HG02885 (cell line): ENCODE results near the gene IFT25.
"Not testable (repeated sequence)": the region's sequence is repeated elsewhere in the genome, so short reads cannot be mapped to it uniquely, and the experiment has no call there.

ENCODE experiments used
- ATAC-seq: cut with Tn5 transposase; IDR thresholded peaks from one replicate; pipeline ENCODE4 v1.9.1; 2021; ENCODE audit warnings: mild to moderate bottlenecking; ENCODE audit not compliant: unreplicated experiment, poor library complexity

IFT25 gene

GRCh38 chr1:53891678-53892077 lies 53.8 kb downstream of the IFT25 start:
- ATAC-seq: no peak

- ATAC-seq: no peak
Measured at GRCh38 chr1:53891018-53891417, 54.5 kb downstream of the IFT25 start.

GRCh38 chr1:53890522-53890941 lies 55.0 kb downstream of the IFT25 start:
- ATAC-seq: no peak

DNA sequence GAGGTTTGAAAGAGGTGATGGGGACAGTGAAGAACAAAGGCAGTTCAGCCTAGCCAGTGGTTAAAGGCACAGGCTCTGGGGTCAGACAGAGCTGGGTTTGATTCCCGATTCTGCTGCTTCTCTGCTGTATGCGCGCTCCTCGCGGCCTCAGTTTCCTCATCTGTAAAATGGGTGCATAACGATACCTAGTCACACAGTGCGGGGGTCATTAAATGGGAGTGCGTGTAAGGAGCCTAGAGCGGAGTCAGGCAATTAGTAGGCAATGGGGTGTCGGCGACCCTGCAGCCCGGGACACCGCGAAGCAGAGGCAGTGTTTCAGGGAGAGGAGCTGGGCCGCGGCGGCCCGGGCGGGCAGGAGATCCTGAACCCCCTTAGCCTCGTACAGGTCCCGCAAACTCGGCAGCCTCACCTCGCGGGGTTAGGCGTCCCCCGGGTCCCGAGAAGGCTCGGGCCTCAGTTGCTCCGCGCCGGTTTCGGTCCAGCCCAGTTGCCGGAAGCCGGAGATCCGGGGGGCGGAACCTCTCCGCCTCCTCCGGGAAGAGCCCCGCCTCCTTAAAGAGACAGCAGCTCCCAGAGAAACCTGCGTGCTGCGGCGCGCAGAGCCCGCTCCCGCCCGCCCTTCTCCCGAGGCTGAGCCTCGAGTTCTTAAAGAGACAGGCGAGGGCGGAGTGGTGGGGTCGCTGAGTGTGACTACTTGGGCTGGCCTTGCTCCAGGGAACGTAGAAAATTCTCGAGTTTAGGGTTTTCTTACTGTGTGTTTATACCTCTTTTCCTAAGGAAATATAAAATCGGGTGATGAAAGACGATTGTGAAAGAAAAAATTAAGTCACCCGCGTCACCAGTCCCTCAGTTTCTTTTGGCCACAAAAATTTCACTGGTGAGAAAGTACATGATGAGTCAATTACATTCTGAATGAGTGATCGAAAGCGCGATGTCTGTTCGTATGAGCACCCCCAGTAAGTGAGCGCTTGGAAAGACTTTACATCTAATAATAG lies 55.9 kb downstream of the IFT25 start, which contains the start of gene YIPF1:
YIPF1 (minus strand) TSS at position 494 of the 995 bp plus-strand sequence. CDS start 860 bp downstream, outside the sequence.
- ATAC-seq: peak; percentile 92

- ATAC-seq: no peak
Measured at GRCh38 chr1:53888681-53889080, 56.8 kb downstream of the IFT25 start.

DNA sequence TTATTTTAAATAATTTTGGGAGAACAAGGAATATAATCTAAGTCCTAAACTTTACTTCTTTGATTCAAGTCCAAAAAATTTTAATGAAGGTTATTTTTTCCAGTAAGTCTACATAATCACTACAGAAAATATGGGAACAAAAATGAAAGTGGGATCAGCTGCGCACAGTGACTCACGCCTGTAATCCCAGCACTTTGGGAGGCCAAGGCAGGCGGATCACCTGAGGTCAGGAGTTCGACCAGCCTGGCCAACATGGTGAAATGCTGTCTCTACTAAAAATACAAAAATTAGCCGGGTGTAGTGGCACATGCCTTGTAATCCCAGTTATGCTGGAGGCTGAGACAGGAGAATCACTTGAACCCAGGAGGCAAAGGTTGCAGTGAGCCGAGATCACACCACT lies 61.9 kb downstream of the IFT25 start:
- ATAC-seq: not testable (repeated sequence)

DNA sequence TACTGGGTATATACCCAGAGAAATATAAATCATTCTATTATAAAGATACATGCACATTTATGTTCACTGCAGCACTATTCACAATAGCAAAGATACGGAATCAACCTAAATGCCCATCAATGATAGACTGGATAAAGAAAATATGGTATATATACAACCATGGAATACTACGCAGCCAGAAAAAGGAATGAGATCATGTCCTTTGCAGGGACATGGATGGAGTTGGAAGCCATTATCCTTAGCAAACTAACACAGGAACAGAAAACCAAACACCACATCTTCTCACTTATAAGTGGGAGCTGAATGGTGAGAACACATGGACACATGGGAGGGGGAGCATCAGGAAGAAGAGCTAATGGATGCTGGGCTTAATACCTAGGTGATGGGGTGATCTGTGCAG lies 63.6 kb downstream of the IFT25 start:
- ATAC-seq: not testable (repeated sequence)

- ATAC-seq: no peak
Measured at GRCh38 chr1:53878492-53879105, 66.9 kb downstream of the IFT25 start.

GRCh38 chr1:53875150-53875549 lies 70.3 kb downstream of the IFT25 start:
- ATAC-seq: not testable (repeated sequence)

DNA sequence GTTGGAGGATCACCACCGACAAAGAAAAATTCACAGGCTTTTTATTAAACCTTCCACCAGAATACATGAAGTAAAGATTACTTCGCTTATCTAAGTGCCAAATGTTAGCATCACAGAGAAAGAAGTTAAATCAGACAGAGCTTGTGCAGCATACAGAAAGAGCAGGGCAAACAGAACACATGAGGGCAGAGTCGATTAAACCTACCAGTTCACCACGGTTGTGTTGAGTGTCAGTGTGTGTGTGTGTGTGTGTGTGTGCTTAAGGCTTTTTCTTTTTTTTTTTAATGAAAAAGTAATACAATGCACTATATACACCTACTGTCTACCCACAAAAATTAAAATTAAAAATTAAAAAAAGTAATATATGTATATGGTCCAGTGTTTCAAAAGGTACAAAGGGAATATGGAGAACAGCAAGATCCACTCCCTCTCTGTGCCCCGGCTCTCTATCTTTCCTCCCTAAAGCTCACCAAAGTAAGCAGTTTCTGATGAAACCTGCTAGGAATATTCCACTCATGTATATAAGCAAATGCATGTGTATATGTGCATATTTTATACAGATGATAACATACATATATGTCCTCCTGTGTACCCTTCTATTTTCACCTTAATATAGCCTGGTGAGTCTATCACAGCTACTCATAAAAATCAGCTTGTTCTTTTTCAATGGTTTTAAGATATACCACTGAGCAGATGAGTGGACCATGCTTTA lies 73.6 kb downstream of the IFT25 start:
- ATAC-seq: no peak
